Islet precursor cell (in vitro differentiated cells): ENCODE results near the gene PLCD3.

Experiments used
- DNase-seq: peaks from one replicate; pipeline ENCODE4 v3.0.0-alpha.2; 2018

PLCD3 gene

GRCh38 chr17:45149669-45150664, 17.7 kb upstream of the PLCD3 start:
- DNase-seq = peak; percentile 78

- DNase-seq = peak; percentile 98
These were observed 16.8 kb upstream of the PLCD3 start for GRCh38 chr17:45149037-45149668.

GRCh38 chr17:45148183-45149036, 16.1 kb upstream of the PLCD3 start, which contains the start of gene HEXIM1:
Gene HEXIM1 (plus strand): TSS chr17:45148475. CDS start chr17:45149191, 716 bp downstream.
- peak; percentile 100 for DNase-seq

GRCh38 chr17:45147581-45148182, 15.4 kb upstream of the PLCD3 start:
- peak; percentile 95 for DNase-seq

- peak; percentile 71 for DNase-seq
These were observed 14.7 kb upstream of the PLCD3 start for GRCh38 chr17:45146890-45147580.

- no peak for DNase-seq
These were observed 14.2 kb upstream of the PLCD3 start for GRCh38 chr17:45146592-45146889.

- no peak for DNase-seq
These were observed 13.9 kb upstream of the PLCD3 start for GRCh38 chr17:45146166-45146565.

- DNase-seq = peak; percentile 66
These were observed 12.7 kb upstream of the PLCD3 start for GRCh38 chr17:45145035-45145389.

- peak; percentile 68 for DNase-seq
These were observed 12.1 kb upstream of the PLCD3 start for GRCh38 chr17:45144199-45145034.

- peak; percentile 82 for DNase-seq
These were observed 11.5 kb upstream of the PLCD3 start for GRCh38 chr17:45143767-45144198.

- DNase-seq = no peak
These were observed 10.9 kb upstream of the PLCD3 start for GRCh38 chr17:45143094-45143670.

GRCh38 chr17:45139533-45139920, 7.2 kb upstream of the PLCD3 start:
- no peak for DNase-seq

GRCh38 chr17:45138911-45139532, 6.7 kb upstream of the PLCD3 start:
- peak; percentile 66 for DNase-seq

- no peak for DNase-seq
These were observed 5.4 kb upstream of the PLCD3 start for GRCh38 chr17:45137561-45138305.

GRCh38 chr17:45136846-45137560, 4.7 kb upstream of the PLCD3 start:
- no peak for DNase-seq

- no peak for DNase-seq
These were observed 3.9 kb upstream of the PLCD3 start for GRCh38 chr17:45135978-45136791.

GRCh38 chr17:45135192-45135977, 3.1 kb upstream of the PLCD3 start, which contains the start of gene ACBD4:
Gene ACBD4 (plus strand): TSS chr17:45135687. CDS start chr17:45136145, 458 bp downstream.
- peak; percentile 99 for DNase-seq
